Stimulated activated CD4-positive, alpha-beta T cell treated with anti-CD3 and anti-CD28 coated beads, TNF-alpha, amount 100 ng/mL, for 24 hours (primary cell): ENCODE data around the gene GLIS2.

Source experiments
- DNase-seq, 3 experiments: peaks; one replicate each; pipeline ENCODE4 v3.0.0-alpha.2; 2020; ENCODE audit warnings: low read depth in 3 of 3

Gene GLIS2

GRCh38 chr16:4381935-4382794 is 66.3 kb downstream of the GLIS2 start:
- DNase-seq = no peak

GRCh38 chr16:4382795-4383357 is 67.0 kb downstream of the GLIS2 start:
- no peak for DNase-seq

- no peak for DNase-seq
These were observed 68.0 kb downstream of the GLIS2 start for GRCh38 chr16:4383591-4384444.

GRCh38 chr16:4384509-4384942 is 68.7 kb downstream of the GLIS2 start:
- no peak for DNase-seq

- no peak for DNase-seq
These were observed 69.4 kb downstream of the GLIS2 start for GRCh38 chr16:4385066-4385788.

GRCh38 chr16:4385789-4386450 is 70.1 kb downstream of the GLIS2 start:
- no peak for DNase-seq

- DNase-seq = no peak
These were observed 70.6 kb downstream of the GLIS2 start for GRCh38 chr16:4386451-4386805.

GRCh38 chr16:4386951-4387565 is 71.2 kb downstream of the GLIS2 start:
- no peak for DNase-seq

- no peak for DNase-seq
These were observed 71.9 kb downstream of the GLIS2 start for GRCh38 chr16:4387781-4388180.

GRCh38 chr16:4388271-4389021 is 72.6 kb downstream of the GLIS2 start:
- no peak for DNase-seq
